ENCODE data around the gene RRBP1. TPM values are rescaled to one million over a fixed set of nuclear protein-coding genes. Genes with fewer than 3 reads are reported as not detected.

Gene RRBP1
- 100 to 1,000 TPM; 313 to 511 TPM for total RNA-seq

GRCh38 chr20:17682103-17682888, at the start of gene RRBP1:
Gene RRBP1, minus strand, starts transcription at chr20:17682242. Its CDS starts 21,735 bp downstream, at chr20:17660507.
- ATAC-seq (peak; percentile 84), DNase-seq (peak; percentile 98 to 99 (median 99))
- peak within 1 kb of the TSS; percentile 89 to 99 (median 98) for H3K27ac ChIP-seq
- H3K4me3 ChIP-seq, result peak within 1 kb of the TSS; percentile 37 to 66
- peaks cover 0 to 3% of the 10 kb centered on the region in 2 donors for H3K36me3 ChIP-seq (replicated peaks in 1 of 2; ENCODE audit: insufficient read depth in 1 of 2, low read depth in 2 of 2)
- 0% methylated on average over 23 to 65 of the region's 79 CpGs for WGBS, 2 donors
- no peaks in the 10 kb centered on the region for H3K27me3 ChIP-seq
- H3K4me1 ChIP-seq, result peaks cover 66% of the 10 kb centered on the region
- peak; percentile 99 for TF ChIP-seq POLR2A (IDR thresholded peaks at IDR 0.05)
- peak; percentile 30 to 84 (median 67) for TF ChIP-seq CTCF (IDR thresholded peaks at IDR 0.05)
- intact Hi-C loops (cut with DNase I), result no loop called here
- no peaks in the 10 kb centered on the region for H3K9me3 ChIP-seq

GRCh38 chr20:17731233-17731632, 49.2 kb upstream of the RRBP1 start:
- DNase-seq, result no peak
- intact Hi-C loops (cut with DNase I), result no loop called here
- H3K4me3 ChIP-seq, result no peak overlapping the region
- no peaks in the 10 kb centered on the region for H3K9me3 ChIP-seq
- WGBS, 2 donors, result 72 to 78% methylated on average over 5 of the region's 5 CpGs
- no peak for TF ChIP-seq POLR2A (IDR thresholded peaks at IDR 0.05)
- TF ChIP-seq CTCF (IDR thresholded peaks at IDR 0.05), result no peak
- no peak for ATAC-seq
- no peaks in the 10 kb centered on the region for H3K27me3 ChIP-seq
- peak overlapping the region in 2 of 4 donors; percentile 61 to 72 for H3K27ac ChIP-seq
- H3K4me1 ChIP-seq, result peaks cover 46% of the 10 kb centered on the region
- no peaks in the 10 kb centered on the region for H3K36me3 ChIP-seq (replicated peaks in 1 of 2; ENCODE audit: insufficient read depth in 1 of 2, low read depth in 2 of 2)

GRCh38 chr20:17730071-17730470, 48.0 kb upstream of the RRBP1 start:
- H3K36me3 ChIP-seq (replicated peaks in 1 of 2; ENCODE audit: insufficient read depth in 1 of 2, low read depth in 2 of 2), result no peaks in the 10 kb centered on the region
- H3K4me1 ChIP-seq, result peaks cover 44% of the 10 kb centered on the region
- H3K27me3 ChIP-seq, result no peaks in the 10 kb centered on the region
- ATAC-seq (no peak), DNase-seq (no peak)
- intact Hi-C loops (cut with DNase I), result no loop called here
- WGBS, 2 donors, result 92 to 97% methylated on average over 10 of the region's 10 CpGs
- no peak for TF ChIP-seq CTCF (IDR thresholded peaks at IDR 0.05)
- TF ChIP-seq POLR2A (IDR thresholded peaks at IDR 0.05), result no peak
- H3K27ac ChIP-seq, result no peak overlapping the region
- H3K4me3 ChIP-seq, result no peak overlapping the region
- H3K9me3 ChIP-seq, result no peaks in the 10 kb centered on the region

- H3K4me1 ChIP-seq, result peaks cover 33% of the 10 kb centered on the region
- no peak for ATAC-seq
- no peak overlapping the region for H3K4me3 ChIP-seq
- intact Hi-C loops (cut with DNase I), result no loop called here
- no peak for DNase-seq
- 89 to 91% methylated on average over 12 of the region's 12 CpGs for WGBS, 2 donors
- no peak for TF ChIP-seq POLR2A (IDR thresholded peaks at IDR 0.05)
- no peak for TF ChIP-seq CTCF (IDR thresholded peaks at IDR 0.05)
- H3K27ac ChIP-seq, result no peak overlapping the region
- H3K36me3 ChIP-seq (replicated peaks in 1 of 2; ENCODE audit: insufficient read depth in 1 of 2, low read depth in 2 of 2), result no peaks in the 10 kb centered on the region
- H3K9me3 ChIP-seq, result no peaks in the 10 kb centered on the region
- no peaks in the 10 kb centered on the region for H3K27me3 ChIP-seq
These were observed 46.0 kb upstream of the RRBP1 start for GRCh38 chr20:17728074-17728473.

GRCh38 chr20:17727351-17727750, 45.3 kb upstream of the RRBP1 start:
- Histone ChIP-seq H3K4me1 (peaks cover 33% of the 10 kb centered on the region), H3K9me3 (no peaks in the 10 kb centered on the region), H3K27ac (no peak overlapping the region), H3K4me3 (no peak overlapping the region), H3K27me3 (no peaks in the 10 kb centered on the region), H3K36me3 (replicated peaks in 1 of 2; ENCODE audit: insufficient read depth in 1 of 2, low read depth in 2 of 2) (no peaks in the 10 kb centered on the region)
- ATAC-seq (no peak), DNase-seq (no peak)
- TF ChIP-seq CTCF (IDR thresholded peaks at IDR 0.05), result no peak
- no peak for TF ChIP-seq POLR2A (IDR thresholded peaks at IDR 0.05)
- 88 to 100% methylated on average over 3 to 10 of the region's 10 CpGs for WGBS, 2 donors
- intact Hi-C loops (cut with DNase I), result no loop called here

Data from body of pancreas (tissue), 4 donors.